T1000 (cell line): ENCODE results near the gene TROAP.
"Not testable (repeated sequence)": the region's sequence is repeated elsewhere in the genome, so short reads cannot be mapped to it uniquely, and the experiment has no call there.

ENCODE experiments used
- DNase-seq: peaks from one replicate; lab custom pipeline; 2025; ENCODE audit warnings: mixed read lengths; lab: John Stamatoyannopoulos, UW

The TROAP gene, protein sequence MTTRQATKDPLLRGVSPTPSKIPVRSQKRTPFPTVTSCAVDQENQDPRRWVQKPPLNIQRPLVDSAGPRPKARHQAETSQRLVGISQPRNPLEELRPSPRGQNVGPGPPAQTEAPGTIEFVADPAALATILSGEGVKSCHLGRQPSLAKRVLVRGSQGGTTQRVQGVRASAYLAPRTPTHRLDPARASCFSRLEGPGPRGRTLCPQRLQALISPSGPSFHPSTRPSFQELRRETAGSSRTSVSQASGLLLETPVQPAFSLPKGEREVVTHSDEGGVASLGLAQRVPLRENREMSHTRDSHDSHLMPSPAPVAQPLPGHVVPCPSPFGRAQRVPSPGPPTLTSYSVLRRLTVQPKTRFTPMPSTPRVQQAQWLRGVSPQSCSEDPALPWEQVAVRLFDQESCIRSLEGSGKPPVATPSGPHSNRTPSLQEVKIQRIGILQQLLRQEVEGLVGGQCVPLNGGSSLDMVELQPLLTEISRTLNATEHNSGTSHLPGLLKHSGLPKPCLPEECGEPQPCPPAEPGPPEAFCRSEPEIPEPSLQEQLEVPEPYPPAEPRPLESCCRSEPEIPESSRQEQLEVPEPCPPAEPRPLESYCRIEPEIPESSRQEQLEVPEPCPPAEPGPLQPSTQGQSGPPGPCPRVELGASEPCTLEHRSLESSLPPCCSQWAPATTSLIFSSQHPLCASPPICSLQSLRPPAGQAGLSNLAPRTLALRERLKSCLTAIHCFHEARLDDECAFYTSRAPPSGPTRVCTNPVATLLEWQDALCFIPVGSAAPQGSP

DNA sequence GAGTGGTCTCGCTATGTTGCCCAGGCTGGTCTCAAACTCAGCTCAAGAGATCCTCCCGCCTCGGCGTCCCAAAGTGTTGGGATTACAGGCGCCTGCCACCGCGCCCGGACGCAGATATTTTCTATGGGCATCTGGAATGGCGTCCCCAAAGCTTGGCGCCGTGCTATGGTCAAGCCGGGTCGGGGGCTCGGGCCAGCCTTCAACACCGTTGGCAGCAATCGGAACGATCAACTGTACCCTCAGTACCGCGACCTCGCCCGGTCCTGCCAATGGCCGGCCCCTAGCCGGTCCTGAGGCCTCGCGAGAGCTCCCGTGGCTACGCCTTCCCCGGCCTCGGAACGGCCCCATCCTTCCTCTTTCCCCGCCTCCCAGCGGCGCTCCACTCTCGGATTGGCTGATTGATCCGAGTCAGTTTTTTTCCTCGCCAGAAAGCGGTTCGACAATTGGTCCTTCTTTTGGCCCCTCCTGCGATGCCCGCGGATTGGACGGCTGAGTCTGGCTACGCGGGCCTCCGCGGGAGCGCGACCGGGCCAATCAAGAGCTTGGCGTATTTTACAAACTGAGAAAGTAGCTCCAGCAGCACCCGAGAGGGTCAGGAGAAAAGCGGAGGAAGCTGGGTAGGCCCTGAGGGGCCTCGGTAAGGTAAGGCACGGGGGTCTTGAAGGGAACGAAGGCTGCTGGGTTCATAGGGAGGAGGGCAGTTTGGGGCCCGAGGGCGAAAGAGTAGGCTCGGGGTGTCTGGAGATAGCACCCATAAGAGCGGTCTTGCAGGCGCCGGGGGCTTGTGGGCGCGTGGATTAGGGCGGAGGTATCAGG is at the start of gene TROAP:
TSS of gene TROAP (plus strand) at position 548 of the 816 bp plus-strand sequence. CDS start 354 bp downstream, outside the sequence.
- DNase-seq = peak; percentile 98

DNA sequence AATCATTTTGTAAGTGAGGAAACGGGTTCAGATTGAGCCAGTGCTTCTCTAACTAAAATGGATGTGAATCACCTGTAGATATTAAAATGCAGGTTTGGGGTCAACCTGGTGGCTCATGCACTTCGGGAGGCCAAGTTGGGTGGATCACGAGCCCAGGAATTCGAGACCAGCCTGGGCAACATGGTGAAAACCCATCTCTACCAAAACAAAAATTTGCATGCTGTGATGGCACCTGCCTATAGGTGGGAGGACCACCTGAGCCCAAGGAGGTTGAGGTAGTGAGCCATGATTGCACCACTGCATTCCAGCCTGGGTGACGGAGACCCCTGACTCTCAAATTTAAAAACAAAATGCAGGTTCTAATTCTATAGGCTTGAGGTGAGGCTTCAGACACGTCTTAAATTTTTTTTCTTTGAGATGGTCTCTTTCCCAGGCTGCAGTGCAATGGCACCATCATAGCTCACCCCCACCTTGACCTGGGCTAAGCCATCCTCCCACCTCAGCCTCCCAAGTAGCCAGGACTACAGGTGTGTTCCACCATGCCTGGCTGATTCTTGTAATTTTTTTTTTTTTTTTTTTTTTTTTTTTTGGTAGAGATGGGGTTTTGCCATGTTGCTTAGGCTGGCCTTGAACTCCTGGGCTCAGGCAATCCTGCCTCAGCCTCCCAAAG is 49.2 kb upstream of the TROAP start:
- no peak for DNase-seq

DNA sequence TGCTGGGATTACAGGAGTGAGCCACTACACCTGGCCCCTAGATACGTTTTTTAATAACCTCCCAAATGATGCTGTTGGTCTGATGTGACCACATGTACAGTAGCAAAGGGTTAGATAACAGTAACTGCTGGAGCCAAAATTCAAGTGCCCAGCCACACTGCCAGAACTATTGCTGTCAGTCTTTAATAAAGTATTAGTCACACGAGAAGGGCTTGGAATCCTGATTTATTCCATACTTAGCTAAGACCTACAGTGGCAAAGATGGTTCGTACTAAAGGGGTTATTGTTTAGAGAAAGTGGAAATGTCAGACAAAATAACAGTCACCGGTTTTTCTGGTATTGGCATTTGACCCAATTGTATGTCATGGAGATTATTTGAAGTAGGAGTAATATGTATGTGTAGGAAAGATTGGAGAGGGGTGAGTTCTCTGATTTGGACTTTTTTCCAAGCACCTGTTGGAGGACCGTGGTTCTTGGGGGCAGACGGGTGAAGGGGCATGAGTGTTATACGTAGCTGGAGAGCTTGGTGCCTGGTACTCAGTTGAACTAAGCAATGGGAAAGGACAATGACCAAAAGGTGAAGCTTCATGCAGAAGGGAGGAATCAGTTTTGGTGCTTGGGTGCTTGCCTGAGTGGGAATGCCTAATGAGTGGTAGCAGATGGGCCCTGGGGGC is 48.5 kb upstream of the TROAP start:
- DNase-seq = no peak

DNA sequence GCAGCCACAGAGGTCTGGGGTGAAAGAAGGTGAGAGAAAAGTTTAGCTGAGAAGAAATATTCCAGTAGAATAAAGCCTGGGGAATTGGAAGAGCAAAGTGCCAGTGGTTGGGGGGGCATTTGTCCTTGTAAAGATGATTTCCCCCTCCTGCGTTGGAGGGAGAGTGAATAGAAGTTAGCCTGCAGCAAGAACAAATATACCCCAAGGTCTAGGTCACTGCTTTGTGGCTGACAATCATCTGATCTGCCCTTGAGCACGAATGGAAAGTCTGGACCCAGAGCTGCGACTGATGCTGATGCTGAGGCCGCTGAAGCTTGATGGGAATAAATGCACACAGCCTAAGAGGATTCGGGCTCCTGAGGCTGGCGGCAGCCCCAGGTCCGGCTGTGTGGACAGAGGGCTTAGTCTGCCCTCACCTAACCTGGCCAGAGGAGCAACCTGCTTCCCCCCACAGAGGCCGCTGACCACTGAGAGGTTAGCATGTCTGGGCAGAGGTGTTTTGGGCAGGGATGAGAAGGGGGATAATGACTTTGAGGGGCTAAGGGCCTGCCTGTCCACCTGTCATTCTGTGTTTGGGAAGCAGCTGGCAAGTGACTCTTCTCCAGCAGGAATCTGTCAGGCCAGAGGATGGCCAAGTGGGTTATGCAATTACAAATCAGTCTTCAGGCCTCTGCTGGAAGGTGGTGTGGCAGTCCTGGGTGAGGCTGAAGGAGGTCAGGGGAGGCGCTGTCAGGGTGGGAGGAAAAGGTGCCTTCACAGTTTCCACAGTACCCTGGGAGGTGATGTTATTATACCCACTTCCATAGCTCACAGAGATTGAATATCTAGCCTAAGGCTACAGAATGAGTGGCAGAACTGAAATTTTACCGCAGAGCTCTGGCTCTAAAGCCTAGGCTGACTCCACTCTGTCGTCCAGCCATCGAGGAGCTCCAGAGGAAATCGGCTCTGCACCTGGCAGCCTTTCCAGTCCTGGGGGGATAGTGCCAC is 46.5 kb upstream of the TROAP start:
- no peak for DNase-seq

DNA sequence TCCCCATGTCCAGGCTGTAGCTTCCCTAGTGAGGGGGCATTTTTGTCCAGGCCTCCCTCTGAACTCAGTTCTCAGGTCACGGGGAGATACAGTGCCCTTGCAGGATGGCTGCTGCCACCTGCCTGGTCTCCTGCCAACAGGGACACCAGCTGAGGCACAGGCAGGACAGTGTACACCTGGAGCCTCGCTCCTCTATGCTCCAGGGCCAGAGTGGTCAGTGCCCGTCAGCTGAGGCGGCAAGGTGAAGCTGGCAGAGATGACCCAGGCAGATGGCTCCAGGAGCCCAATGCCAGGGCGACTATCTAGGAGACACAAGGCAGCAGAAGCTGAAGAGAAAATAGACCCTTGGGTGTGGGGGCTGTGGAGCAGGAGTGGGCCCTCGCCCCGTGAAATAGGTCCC is 45.6 kb upstream of the TROAP start:
- no peak for DNase-seq

DNA sequence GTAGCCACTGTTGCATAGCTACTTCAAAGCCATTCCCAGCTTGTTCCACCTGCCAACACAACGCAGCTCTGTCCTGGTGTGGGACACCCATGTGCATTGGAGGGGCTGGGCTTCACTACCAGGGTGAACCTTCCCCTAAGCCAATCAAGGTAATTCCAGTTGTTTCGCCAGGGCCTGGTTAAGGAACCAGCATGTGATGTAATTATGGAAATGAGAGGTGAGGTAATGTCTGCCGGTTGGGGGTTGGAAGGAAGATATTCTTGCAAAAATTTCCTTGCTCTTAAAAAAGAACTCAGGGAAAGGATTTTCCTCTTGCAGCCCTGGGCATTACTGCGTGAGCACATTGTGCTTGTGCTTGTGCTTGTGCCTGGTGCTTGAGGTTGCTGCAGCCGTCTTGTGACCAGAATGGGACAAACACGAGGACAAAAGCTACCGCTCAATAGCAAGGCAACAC is 43.3 kb upstream of the TROAP start:
- no peak for DNase-seq

DNA sequence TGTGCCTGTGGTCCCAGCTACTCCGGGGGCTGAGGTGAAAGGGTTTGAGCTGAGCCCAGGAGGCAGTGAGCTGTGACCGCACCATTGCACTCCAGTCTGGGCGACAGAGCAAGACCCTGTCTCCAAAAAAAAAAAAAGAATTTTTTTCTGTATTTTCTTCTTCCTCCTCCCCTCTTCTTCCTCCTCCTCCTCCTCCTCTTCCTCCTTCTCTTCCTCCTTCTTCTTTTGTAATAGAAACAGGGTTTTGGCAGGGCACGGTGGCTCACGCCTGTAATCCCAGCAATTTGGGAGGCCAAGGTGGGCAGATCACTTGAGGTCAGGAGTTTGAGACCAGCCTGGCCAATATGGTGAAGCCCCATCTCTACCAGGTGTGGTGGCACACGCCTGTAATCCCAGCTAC is 42.5 kb upstream of the TROAP start:
- DNase-seq = not testable (repeated sequence)

DNA sequence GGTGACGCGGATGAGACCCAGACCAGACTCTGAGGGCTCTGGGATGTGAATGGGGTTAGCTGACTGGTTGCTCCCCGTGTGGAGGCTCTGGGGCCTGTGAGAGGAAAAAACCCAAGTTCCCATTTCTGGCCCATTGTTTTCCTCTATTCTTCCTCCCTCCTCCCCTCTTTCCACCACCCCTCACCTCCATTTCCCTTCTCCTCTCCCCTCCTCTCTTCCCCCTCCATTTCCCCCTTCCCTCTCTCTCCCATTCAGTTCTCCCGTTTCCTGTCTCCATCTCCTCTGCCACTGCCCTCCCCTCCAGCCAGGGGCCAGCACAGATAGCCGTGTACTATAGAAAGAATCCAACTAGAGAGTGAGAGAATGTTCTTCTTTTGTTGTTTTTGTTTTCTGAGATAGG is 40.8 kb upstream of the TROAP start:
- DNase-seq = no peak

DNA sequence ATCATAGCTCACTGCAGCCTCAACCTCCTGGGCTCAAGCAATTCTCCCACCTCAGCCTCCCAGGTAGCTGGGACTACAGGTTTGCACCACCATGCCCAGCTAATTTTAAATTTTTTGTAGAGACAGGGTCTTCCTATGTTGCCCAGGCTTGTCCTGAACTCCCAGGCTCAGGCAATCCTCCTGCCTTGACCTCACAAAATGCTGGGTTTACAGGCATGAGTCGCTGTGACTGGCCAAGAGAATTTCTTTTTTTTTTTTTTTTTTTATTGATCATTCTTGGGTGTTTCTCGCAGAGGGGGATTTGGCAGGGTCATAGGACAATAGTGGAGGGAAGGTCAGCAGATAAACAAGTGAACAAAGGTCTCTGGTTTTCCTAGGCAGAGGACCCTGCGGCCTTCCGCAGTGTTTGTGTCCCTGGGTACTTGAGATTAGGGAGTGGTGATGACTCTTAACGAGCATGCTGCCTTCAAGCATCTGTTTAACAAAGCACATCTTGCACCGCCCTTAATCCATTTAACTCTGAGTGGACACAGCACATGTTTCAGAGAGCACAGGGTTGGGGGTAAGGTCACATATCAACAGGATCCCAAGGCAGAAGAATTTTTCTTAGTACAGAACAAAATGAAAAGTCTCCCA is 40.2 kb upstream of the TROAP start:
- not testable (repeated sequence) for DNase-seq

DNA sequence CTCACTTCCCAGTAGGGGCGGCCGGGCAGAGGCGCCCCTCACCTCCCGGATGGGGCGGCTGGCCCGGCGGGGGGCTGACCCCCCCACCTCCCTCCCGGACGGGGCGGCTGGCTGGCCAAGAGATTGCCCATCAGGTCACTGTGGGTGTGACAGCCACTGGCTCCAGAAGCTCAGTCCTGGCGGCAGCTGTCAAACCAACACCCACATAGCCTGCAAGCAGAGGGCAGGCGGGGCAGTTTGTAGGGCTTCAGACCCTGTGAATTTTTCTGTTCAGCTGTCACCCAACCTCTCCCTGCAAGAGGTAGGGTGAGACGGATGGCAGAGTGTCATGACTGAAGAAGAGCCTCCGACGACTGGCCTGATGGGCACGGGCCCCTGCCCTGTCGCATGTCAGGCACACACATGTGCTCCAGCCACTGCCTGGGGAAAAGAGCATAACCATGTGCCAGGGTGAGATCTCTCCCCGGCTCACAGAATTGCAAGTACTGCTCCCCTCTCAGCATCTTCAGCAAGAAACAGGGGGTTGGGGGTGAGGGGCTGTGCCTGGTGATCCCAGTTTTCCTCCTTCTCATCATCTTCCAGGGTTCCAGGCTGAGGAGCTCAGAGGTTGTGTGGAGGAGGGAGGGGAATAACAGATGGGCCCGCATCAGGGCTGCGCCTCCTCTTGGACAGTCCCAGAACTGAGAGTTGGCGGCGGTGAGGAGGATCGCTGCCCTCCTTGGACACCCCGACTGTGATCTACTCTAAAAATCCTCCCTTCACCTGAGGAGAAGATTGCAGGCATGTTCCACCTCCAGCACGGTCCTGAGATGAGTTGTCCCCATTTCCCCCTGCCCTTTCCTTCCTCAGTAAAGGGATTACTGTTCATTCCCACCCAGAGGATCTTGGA is 39.3 kb upstream of the TROAP start:
- DNase-seq = no peak

DNA sequence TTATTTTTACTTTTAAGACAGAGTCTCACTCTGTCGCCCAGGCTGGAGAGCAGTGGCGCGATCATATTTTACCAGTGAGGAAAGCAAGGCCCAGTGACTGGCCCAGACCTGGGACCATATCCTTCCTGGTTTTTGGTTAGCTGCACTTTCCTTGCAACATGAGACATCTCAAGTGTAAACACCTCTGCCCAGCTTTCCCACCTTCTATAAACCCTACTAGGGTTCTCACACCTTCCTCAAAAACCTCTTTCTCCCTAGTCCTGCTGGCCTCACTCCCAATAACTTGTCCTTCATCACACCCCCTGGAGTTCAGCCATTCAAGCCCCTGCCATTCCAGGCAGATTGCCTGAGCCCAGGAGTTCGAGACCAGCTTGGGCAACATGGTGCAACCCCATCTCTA is 38.4 kb upstream of the TROAP start:
- DNase-seq = no peak

DNA sequence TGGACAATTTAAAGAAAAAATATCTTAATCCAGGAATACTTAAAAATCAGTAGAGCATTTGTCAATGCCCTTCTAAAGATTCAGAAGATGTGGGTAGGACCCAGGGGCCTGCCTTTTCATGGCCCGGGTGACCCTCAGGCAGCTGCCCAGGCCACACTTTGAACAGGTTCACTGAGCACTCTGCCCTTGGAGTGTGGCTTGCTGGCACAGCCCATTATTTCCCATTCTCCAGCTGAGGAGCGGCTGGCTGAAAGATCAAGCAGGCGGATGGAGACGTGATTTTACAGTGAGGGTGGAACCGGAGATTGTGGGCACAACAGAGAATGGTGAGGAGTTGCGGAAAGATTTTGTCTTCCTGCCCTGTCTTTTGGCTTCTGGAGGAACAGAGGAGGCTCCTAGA is 35.2 kb upstream of the TROAP start:
- DNase-seq = no peak

DNA sequence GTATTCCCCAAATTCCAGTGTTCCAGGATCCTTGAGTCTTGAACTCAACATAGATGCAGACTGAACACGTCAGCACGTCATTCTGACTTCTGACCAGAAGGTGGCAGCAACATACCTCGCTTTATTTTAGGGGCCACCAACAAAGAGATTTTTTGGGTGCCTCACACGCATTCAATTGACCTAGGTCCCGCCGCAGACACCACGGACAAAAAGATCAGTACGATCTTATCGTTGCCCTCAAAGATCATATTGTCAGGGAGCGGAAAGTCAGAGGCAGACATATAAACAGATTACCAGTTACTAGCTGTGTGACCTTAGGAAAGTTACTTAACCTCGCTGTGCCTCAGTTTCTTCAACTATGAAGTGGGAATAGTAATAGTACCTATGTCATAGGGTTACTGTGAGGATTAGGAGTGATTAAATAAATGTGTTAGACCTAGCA is 34.6 kb upstream of the TROAP start:
- peak; percentile 51 for DNase-seq

DNA sequence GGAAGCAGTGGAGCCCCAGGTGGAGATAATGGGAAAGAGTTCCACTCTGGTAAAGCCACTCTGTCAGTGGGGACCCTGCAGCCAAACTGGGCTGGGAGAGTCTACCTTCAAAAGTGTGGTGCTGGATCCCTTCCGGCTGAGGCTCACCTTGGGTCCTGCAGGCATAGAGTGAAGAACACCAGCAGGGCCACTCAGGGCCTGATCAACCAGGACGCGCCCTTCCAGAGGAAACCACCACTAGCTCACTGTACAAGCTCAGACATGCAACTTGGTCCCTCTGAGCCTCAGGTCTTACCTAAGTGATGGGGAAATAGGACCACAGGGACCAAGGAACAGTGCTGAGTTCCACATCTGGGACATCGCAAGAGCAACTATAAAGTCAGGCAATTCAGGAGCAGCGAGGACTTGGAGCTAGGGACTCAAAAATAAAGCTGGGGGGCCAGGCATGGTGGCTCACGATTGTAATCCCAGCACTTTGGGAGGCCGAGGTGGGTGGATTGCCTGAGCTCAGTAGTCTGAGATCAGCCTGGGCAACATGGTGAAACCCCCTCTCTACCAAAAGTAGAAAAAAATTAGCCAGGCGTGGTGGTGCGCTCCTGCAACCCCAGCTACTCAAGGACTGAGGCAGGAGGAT is 34.0 kb upstream of the TROAP start:
- no peak for DNase-seq

DNA sequence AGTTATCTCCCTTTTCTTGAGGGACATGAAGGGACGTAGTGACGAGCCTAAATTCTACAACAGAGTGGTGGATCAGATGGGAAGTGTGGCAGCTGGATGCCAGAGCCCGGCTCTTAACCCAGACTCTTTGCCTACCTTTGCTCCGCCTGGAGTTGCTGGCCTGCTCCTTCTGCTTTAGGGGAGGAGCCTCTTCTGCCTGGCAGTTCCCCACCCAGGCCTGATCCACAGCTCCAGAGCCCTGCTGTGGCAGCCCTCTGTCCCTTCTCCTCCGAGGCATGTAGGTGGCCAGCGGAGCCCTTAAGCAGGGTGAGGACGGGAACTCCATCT is 30.4 kb upstream of the TROAP start:
- no peak for DNase-seq

DNA sequence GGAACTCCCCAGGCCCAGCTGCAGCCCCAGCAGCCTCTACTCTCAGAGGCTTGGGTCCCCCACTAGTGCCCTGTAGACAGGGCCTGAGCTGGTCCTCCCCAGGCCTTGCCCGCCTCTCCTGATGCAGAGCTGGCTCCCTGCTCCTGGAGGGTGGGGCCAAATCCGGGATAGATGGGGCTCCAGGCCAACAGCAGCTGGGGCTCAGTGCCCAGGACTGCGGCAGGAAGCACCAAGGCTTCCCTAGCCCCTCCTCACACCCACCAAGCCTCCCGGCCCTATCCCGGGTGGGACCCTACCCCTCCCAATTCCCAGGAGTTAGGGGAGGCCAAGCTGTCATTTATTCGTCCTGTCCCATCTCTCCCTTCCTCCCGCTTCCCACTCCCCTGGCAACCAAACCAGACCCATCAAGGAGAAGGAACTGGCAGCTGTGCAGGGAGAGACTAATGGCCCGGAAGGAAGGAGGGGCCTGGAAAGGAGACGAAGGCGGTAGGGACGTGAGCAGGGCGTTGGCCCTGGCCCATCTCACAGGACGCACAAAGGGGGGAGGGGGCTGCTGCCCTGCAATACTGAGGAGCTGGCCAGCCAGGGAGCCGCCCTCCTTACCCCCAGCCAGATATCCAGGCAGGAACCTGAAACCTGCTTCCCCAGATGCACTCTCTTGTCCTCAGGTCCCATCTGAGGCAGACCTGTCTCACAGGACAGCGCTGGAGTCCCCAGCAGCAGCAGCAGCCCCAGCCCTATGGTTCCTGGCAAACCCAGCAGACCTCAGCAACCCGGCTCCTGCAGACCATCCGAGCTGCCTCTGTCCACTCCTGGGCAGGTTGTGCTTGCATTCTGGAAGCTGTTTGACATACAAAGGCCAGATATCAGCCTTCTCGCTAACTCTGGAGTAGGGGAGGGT is 29.7 kb upstream of the TROAP start:
- DNase-seq = no peak
